HG03460 (cell line): ENCODE measurements around the gene SNRNP25.
"Not testable (repeated sequence)": the region's sequence is repeated elsewhere in the genome, so short reads cannot be mapped to it uniquely, and the experiment has no call there.

Experiments used
- ATAC-seq: cut with Tn5 transposase; IDR thresholded peaks from one replicate; pipeline ENCODE4 v1.9.1; 2021; ENCODE audit not compliant: unreplicated experiment

SNRNP25 gene

GRCh38 chr16:41439-42068 is 12.1 kb upstream of the SNRNP25 start:
- no peak for ATAC-seq

GRCh38 chr16:42069-42457 is 11.6 kb upstream of the SNRNP25 start:
- ATAC-seq: no peak

GRCh38 chr16:42691-43090 is 10.9 kb upstream of the SNRNP25 start:
- ATAC-seq: no peak

- no peak for ATAC-seq
These were observed 10.3 kb upstream of the SNRNP25 start for GRCh38 chr16:43294-43693.

GRCh38 chr16:44655-45054 is 9.0 kb upstream of the SNRNP25 start:
- ATAC-seq: no peak

- no peak for ATAC-seq
These were observed 8.2 kb upstream of the SNRNP25 start for GRCh38 chr16:45454-45853.

GRCh38 chr16:46510-46909 is 7.1 kb upstream of the SNRNP25 start:
- not testable (repeated sequence) for ATAC-seq

- ATAC-seq: no peak
These were observed 6.4 kb upstream of the SNRNP25 start for GRCh38 chr16:47234-47633.

GRCh38 chr16:50769-51591 is 2.6 kb upstream of the SNRNP25 start:
- ATAC-seq: no peak

- ATAC-seq: no peak
These were observed 581 bp downstream of the SNRNP25 start for GRCh38 chr16:54237-54581.

- ATAC-seq: no peak
These were observed 2.0 kb downstream of the SNRNP25 start for GRCh38 chr16:55571-56136.

GRCh38 chr16:56231-56927 is 2.8 kb downstream of the SNRNP25 start:
- no peak for ATAC-seq

GRCh38 chr16:57711-58110 is 4.1 kb downstream of the SNRNP25 start:
- ATAC-seq: no peak

- no peak for ATAC-seq
These were observed 5.1 kb downstream of the SNRNP25 start for GRCh38 chr16:58491-59439.

GRCh38 chr16:59440-60059 is 5.9 kb downstream of the SNRNP25 start:
- no peak for ATAC-seq

GRCh38 chr16:60166-60565 is 6.5 kb downstream of the SNRNP25 start:
- ATAC-seq: no peak

- no peak for ATAC-seq
These were observed 7.6 kb downstream of the SNRNP25 start for GRCh38 chr16:60929-61878.

GRCh38 chr16:61879-62281 is 8.3 kb downstream of the SNRNP25 start:
- ATAC-seq: no peak

GRCh38 chr16:62283-62967 is 8.8 kb downstream of the SNRNP25 start:
- no peak for ATAC-seq
